Measurements from ENCODE around the gene B3GALT6.
A peak's percentile ranks its signal among the peaks of the same experiment; 100 is the strongest.

B3GALT6 gene

DNA sequence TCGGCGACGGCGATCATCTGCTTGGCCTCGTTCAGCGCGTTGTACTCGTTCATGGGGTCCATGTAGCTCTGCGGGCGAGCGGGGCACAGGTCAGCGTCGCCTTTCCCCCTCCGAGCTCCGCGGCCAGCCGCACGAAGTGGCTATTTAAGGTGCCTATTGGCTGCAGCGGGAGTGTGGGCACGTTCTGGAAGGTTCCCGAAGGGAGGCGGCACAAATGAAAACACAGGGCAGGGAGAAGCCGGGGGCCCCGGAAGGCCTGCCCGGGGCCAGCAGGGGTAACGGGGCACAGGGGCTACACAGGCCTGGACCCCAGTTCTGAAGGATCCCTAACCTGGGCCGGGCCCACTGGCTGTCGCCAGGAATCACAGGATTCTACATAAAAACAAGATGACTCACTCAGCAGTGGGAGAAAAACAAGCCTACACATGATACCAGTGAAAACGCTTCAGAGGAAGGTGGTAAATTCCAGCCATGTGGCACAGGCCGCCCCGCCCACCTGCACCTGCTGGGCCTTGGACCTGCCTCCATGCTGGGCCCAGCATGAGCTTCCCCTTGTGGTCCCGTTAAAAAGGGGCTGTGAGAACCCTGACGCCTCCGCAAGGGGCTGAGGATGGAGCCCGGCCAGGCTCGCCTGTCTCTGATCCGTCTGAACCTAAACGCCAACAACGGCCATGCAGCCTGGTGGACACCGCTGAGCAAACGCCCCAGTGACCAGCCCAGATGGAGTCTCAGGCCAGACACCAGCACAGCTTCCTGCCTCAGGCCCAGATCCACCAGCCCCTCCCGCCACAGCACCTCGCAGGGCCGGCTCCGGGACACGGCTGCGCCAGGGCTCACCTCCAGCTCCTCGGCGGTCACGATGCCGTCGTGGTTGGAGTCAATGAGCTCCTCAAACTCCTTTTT is 14.2 kb upstream of the B3GALT6 start:
- DNase-seq = no peak

GRCh38 chr1:1218524-1219200 is 13.4 kb upstream of the B3GALT6 start:
- DNase-seq = no peak

DNA sequence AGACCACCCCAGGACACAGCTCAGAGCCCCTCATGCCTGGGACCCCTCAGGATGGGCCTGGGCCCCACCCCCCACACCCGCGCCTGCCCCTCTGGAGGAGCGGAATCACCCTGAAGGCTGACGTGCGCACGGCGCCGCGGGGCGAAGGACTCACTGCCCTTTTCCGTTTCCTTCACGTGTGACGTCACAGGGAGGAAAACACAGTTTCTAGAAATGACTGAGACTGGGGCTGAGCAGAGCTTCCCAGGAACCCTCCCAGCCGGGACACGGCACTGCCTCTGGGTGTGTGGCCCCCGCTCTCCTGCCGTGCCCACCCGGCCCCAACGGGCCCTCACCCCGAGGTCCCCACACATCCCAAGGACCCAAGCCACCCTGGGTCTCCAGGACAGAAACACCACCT is 12.7 kb upstream of the B3GALT6 start:
- no peak for DNase-seq

DNA sequence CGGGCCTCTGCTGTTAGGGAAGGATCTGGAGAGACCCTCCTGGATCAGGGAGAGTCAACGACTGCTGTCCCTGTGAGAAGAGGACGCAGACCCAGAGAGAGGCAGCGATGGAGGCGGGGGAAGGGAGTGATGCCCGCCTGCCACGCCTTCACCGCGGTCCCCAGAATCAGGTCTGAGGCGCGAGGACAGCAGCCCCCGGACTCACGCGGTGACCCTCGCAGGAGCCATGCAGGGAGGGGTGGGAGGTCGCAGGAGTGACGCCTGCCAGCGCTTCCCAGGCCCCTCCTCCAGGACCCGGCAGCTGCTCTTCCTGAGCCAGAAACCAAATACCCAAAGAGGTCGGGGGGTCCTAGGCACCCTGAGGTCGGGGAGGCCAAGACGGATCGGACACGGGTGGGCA is 11.8 kb upstream of the B3GALT6 start:
- no peak for DNase-seq

GRCh38 chr1:1221887-1222574 is 10.0 kb upstream of the B3GALT6 start:
- no peak for DNase-seq

GRCh38 chr1:1222575-1223225 is 9.3 kb upstream of the B3GALT6 start:
- DNase-seq = no peak

GRCh38 chr1:1223321-1223720 is 8.7 kb upstream of the B3GALT6 start:
- DNase-seq = no peak

- no peak for DNase-seq
Observed at GRCh38 chr1:1223891-1224290, 8.1 kb upstream of the B3GALT6 start.

DNA sequence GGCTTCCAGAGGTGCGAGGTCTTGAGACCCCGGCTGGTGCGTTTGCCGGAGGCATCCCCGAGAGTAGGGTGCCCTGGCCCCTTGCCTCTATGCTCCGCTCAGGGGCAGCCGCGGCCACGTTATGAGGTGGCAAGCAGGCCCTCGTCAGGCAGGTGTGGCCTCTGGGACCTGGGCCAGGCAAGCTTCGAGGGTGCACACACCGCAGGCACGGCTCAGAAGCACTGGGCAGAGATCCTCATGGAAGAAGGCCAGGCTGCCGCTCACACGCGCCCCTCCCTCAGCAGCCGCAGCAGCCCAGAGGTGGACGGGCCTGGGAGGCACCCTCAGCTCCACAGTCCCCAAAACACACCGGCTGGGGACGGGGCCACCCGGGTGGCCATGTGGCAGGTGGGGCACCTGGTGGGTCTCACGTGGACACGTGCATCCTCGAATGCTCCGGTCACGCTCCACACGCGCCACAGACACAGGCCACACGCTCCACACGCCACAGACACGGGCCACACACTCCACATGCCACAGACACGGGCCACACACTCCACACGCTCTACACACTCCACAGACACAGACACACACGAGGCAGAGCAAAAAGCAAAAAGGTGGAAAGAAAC is 6.7 kb upstream of the B3GALT6 start:
- DNase-seq = no peak

- no peak for DNase-seq
Observed at GRCh38 chr1:1225913-1226312, 6.1 kb upstream of the B3GALT6 start.

DNA sequence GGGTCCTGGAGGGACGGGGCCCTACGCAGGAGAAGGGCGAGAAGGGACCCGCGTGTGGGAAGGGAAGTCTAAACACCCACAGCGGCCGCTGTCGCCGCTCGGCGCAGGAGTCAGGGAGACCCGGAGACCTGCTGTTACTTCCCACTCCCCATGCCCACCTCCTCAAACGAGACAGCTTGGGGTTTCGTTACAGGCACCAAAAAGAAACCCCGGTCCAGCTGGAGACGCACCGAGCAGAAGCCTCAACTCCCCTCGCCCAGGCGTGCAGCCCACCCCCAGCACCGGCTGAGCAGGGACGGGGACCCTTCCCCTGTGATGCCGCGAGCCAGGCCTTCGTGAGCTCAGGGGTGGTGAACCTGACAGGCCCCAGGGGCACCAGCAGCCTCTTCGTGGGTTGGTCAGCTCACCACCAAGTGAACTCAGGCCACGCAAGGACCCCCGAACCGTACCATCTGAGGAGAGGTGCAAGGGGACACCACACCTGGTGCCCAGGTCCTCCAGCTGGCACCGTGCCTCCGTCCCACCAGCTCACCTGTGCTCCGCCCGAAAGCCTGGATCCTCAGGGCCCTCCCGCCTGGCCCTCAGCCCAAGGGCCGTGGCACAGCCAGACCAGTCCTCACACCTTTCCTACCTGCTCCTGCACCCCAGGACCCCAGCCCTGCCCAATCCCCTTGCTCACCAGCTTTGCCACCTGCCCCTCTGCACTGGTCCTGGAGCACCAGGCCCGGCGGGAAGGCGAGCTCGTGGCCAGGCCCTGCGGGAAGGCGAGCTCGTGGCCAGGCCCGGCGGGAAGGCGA is 5.3 kb upstream of the B3GALT6 start:
- no peak for DNase-seq

DNA sequence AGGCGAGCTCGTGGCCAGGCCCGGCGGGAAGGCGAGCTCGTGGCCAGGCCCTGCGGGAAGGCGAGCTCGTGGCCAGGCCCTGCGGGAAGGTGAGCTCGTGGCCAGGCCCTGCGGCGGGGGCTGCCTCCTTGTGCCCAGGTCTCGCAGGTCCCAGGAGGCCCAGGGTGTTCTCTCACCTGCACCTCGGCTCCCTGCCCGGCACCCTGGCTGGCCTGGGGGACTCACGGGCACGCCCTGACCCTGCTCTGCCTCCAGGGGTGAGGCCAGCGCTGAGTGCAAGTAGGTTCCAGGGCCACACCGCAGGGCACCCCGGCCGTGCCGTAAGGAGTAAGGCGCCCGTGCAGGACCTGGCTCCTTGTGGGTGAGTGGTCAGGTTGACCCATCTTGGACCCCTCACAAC is 4.7 kb upstream of the B3GALT6 start:
- no peak for DNase-seq

- DNase-seq = no peak
Observed at GRCh38 chr1:1228187-1228586, 3.9 kb upstream of the B3GALT6 start.

DNA sequence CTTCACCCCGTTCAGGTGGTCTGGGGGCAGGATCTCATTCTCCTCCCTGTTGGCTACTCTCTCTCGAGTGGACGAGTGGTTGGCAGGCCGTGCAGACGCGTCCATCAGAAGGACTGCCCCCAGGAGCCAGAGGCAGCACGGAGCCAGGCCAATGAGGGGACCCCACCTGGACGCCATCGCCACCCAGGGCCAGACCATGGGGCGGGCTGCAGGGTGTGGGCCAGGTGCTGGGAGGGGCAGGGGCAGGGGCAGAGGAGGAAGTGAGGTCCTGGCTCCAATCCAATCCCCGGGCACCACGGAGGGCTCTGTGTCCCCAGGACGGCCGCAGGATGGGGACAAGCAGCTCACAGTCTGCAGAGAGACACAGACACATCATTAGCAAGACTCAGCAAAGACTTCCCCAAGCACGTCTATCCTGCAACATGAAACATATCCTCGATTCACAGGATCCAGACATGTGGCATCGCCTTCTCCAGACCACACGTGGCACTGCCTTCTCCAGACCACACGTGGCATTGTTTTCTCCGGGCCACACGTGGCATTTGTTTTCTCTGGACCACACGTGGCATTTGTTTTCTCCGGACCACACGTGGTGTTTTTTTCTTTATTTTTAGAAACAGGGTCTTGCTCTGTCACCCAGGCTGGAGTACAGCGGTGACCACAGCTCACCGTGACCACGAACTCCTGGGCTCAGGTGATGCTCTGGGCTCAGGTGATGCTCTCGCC is 3.3 kb upstream of the B3GALT6 start:
- DNase-seq = no peak

DNA sequence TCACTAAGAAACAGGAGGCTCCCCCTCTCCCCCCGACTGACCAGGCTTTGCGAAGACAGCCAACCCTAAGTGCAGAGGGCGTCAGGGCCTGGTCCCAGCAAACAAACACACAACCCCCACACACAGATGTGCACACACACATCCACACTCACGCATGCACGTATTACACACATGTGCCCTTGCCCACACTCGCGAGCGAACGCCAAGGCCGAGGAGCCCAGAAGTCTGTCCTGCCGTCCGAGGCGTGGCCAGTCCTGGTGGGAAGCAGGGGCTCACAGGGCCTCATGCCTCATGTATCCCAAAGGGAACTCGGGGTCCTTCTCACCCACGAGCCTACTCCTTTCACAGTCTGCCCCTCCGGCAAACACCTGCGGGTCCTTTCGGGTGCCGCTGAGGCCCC is 2.3 kb upstream of the B3GALT6 start:
- DNase-seq = no peak

DNA sequence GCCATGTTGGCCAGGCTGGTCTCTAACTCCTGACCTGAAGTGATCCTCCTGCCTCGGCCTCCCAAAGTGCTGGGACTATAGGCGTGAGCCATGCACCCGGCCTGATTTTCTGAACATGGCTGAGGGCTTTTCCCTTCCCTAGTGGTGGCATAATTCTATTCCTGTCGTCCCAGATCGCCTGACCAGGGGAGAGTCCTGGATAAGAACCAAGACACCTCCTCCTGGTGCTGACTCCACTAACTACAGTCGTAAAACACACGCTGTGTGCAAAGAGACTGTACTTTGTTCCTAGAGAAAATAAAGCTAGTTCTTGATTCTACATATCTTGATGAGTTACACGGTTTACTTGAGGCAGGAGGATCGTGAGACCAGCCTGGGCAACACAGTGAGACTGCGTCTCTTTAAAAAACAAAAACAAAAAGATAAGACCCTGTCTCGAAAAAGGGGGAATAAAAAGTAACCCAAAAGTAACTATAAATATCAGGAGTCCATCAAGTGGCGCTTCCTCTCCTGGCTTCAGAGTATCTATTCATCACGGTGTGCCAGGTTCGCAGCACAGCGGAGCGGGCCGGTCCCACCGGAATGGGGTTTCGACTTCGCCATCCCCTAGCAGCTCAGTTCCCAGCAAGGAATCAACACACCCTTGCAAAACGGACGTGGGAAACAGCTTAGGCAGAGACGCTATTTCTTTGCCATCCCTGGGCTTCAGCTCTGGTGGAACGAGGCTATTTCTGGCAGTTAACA is 1.2 kb upstream of the B3GALT6 start:
- peak; percentile 57 for DNase-seq

DNA sequence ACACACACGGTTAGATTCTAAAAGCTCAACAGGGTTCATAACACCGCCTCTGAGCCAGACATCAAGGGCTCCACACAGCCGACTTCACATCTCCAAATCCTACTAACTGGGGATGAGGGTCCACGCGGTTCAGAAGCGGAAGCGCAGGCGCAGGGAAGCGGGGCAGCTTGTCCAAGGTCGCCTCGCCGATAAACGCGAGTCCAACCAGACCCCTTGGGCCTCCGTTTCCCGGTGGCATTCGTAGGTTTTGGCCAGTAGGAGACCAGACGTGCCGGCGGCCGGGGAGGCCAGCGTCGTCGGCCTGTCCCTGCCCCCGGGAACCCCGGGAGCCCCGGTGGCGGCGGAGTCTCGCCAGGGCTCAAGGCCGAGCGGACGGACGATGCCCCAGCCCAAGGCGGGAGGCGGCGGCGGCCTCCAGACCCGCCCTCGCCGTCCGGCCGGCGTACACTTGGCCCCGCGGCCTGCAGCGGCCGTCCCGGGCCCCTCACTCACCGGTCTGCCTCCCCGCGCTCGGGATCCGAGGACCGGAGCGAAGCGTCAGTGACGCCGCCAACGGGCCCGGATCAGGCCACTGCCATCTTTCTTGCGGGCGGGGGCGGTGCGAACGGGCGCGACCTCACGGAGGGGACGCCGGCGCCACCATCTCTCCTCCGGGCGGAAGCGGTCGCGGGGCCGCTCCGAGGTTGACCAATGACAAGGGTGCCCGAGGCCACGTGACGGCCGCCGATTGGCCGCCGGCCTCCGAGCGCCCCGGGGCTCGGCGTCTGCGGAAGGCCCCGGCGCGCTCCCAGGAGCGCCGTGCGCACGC is 433 bp upstream of the B3GALT6 start, which contains the start of gene SDF4:
Gene SDF4 (minus strand): TSS at position 602 of the 808 bp plus-strand sequence. CDS start 3,229 bp downstream, outside the sequence.
- DNase-seq = peak; percentile 99

DNA sequence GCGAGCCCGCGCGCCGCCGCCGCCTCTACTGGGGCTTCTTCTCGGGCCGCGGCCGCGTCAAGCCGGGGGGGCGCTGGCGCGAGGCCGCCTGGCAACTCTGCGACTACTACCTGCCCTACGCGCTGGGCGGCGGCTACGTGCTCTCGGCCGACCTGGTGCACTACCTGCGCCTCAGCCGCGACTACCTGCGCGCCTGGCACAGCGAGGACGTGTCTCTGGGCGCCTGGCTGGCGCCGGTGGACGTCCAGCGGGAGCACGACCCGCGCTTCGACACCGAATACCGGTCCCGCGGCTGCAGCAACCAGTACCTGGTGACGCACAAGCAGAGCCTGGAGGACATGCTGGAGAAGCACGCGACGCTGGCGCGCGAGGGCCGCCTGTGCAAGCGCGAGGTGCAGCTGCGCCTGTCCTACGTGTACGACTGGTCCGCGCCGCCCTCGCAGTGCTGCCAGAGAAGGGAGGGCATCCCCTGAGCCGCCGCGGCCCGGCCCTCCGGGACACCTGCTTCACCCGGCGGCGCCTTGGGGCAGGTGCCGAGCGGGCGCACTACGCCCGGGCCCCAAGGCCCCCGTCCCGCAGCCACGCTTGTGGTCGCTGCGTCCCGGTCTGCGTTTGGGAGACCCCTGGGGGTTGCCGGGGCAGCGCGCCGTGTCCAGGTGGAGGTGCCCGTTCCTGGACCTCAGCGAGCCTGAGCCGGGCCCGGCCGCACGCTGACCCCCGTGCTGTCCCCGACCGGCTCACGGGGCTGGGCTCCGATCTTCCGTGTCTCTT is 944 bp downstream of the B3GALT6 start:
- DNase-seq = no peak

- DNase-seq = no peak
Observed at GRCh38 chr1:1233567-1233892, 1.5 kb downstream of the B3GALT6 start.
